Activated T-cell treated with anti-CD3 and anti-CD28 coated beads, Interleukin-2, amount 50 U/mL, for 24 hours (primary cell): ENCODE data around the gene DLGAP5.

Source experiments
- DNase-seq: peaks from one replicate; pipeline ENCODE4 v3.0.0-alpha.2; 2020
- H3K27ac Mint-ChIP-seq: 2 replicates; pipeline ENCODE4 v1.8.0; 2020; ENCODE audit warnings: mild to moderate bottlenecking, mixed read lengths
- H3K27me3 Mint-ChIP-seq: 2 replicates; pipeline ENCODE4 v1.8.0; 2020; ENCODE audit warnings: mixed read lengths
- H3K36me3 Mint-ChIP-seq: 2 replicates; pipeline ENCODE4 v1.8.0; 2020; ENCODE audit warnings: low read depth, mixed read lengths
- H3K4me1 Mint-ChIP-seq: 2 replicates; pipeline ENCODE4 v1.8.0; 2020; ENCODE audit warnings: low read depth, mixed read lengths
- H3K4me3 Mint-ChIP-seq: 2 replicates; pipeline ENCODE4 v1.8.0; 2020; ENCODE audit warnings: mild to moderate bottlenecking, moderate library complexity, mixed read lengths
- H3K9me3 Mint-ChIP-seq: 2 replicates; pipeline ENCODE4 v1.8.0; 2020; ENCODE audit warnings: mixed read lengths

Gene DLGAP5

GRCh38 chr14:55116246-55117030, 74.9 kb downstream of the DLGAP5 start:
- no peak for DNase-seq
- H3K36me3 Mint-ChIP-seq: no peaks in the 10 kb centered on the region
- no peaks in the 10 kb centered on the region for H3K9me3 Mint-ChIP-seq
- H3K4me1 Mint-ChIP-seq: no peaks in the 10 kb centered on the region
- no peaks in the 10 kb centered on the region for H3K27me3 Mint-ChIP-seq
- no peak overlapping the region for H3K4me3 Mint-ChIP-seq
- H3K27ac Mint-ChIP-seq: no peak overlapping the region

DNA sequence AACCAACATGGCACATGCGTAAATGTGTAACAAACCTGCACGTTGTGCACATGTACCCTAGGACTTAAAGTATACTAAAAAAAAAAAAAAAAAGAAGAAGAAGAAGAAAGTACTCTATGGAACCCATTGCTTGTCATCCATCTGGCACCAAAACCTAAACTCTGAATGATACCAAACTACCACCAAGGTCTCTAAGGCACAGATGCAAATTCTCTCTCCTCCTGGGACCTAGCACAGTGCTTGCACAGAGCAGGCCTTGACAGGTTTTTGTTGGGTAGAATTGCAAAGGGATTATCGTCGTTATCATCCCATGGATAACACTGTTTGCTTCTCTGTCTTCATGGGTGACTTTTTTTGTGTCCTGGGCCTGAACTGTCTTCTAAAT, 75.5 kb downstream of the DLGAP5 start:
- no peaks in the 10 kb centered on the region for H3K27me3 Mint-ChIP-seq
- no peaks in the 10 kb centered on the region for H3K36me3 Mint-ChIP-seq
- no peak for DNase-seq
- no peaks in the 10 kb centered on the region for H3K4me1 Mint-ChIP-seq
- H3K27ac Mint-ChIP-seq: no peak overlapping the region
- H3K4me3 Mint-ChIP-seq: no peak overlapping the region
- no peaks in the 10 kb centered on the region for H3K9me3 Mint-ChIP-seq

- no peak for DNase-seq
- Mint-ChIP-seq H3K27ac (no peak overlapping the region), H3K9me3 (no peaks in the 10 kb centered on the region), H3K36me3 (no peaks in the 10 kb centered on the region), H3K4me3 (no peak overlapping the region), H3K27me3 (no peaks in the 10 kb centered on the region), H3K4me1 (no peaks in the 10 kb centered on the region)
These were observed 75.9 kb downstream of the DLGAP5 start for GRCh38 chr14:55115460-55115859.

DNA sequence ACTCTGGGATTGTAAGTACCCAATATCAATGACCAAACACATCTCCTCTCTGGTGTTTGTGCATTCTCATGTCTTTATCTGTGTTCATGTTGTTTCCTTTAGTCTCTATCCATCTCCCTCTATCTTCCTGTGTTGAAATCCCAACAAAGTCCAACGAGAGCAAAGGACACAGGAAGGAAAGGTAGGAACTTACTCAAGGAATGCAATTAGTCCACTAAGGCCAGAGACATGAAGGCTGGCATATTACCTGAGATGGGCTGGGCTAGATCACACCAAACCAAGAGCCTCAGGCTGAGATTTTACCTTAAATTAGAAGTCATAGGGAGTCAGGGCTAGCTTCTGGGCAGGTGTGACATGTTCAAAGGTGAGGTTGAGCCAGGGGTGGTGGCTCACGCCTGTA, 76.7 kb downstream of the DLGAP5 start:
- H3K4me3 Mint-ChIP-seq: no peak overlapping the region
- H3K27ac Mint-ChIP-seq: no peak overlapping the region
- H3K27me3 Mint-ChIP-seq: no peaks in the 10 kb centered on the region
- no peak for DNase-seq
- H3K9me3 Mint-ChIP-seq: no peaks in the 10 kb centered on the region
- no peaks in the 10 kb centered on the region for H3K4me1 Mint-ChIP-seq
- H3K36me3 Mint-ChIP-seq: no peaks in the 10 kb centered on the region

- Mint-ChIP-seq H3K4me3 (no peak overlapping the region), H3K9me3 (no peaks in the 10 kb centered on the region), H3K27ac (no peak overlapping the region), H3K4me1 (peaks cover 15% of the 10 kb centered on the region), H3K27me3 (no peaks in the 10 kb centered on the region), H3K36me3 (no peaks in the 10 kb centered on the region)
- no peak for DNase-seq
These were observed 80.2 kb downstream of the DLGAP5 start for GRCh38 chr14:55111122-55111708.

DNA sequence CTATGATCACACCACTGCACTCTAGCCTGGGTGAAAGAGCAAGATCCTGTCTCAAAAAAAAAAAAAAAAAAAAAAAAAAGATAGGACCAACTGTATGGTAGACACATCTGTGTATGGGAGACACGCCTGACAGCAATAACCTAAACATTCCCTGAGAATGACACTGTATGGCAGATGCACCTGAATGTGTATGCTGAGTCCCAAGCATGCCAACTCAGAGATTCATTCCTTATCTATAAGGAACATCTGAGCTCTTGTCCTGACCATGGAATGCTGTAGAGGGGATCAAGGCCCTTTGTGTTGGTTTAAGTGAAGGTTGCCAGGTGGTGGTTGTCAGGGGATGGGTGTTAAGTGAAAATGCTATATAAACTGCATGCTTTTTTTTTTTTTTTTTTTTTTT, 81.5 kb downstream of the DLGAP5 start:
- H3K36me3 Mint-ChIP-seq: no peaks in the 10 kb centered on the region
- peaks cover 18% of the 10 kb centered on the region for H3K4me1 Mint-ChIP-seq
- no peaks in the 10 kb centered on the region for H3K9me3 Mint-ChIP-seq
- no peaks in the 10 kb centered on the region for H3K27me3 Mint-ChIP-seq
- no peak for DNase-seq
- no peak overlapping the region for H3K4me3 Mint-ChIP-seq
- H3K27ac Mint-ChIP-seq: no peak overlapping the region

- H3K4me1 Mint-ChIP-seq: peaks cover 34% of the 10 kb centered on the region
- no peak overlapping the region for H3K4me3 Mint-ChIP-seq
- H3K27me3 Mint-ChIP-seq: no peaks in the 10 kb centered on the region
- peaks cover 5% of the 10 kb centered on the region for H3K36me3 Mint-ChIP-seq
- DNase-seq: peak; percentile 58
- peaks cover 7% of the 10 kb centered on the region for H3K9me3 Mint-ChIP-seq
- peak overlapping the region; percentile 86 for H3K27ac Mint-ChIP-seq
These were observed 83.4 kb downstream of the DLGAP5 start for GRCh38 chr14:55107766-55108554.

GRCh38 chr14:55105991-55106390, 85.4 kb downstream of the DLGAP5 start:
- H3K9me3 Mint-ChIP-seq: peaks cover 7% of the 10 kb centered on the region
- H3K36me3 Mint-ChIP-seq: peaks cover 5% of the 10 kb centered on the region
- H3K27ac Mint-ChIP-seq: no peak overlapping the region
- no peaks in the 10 kb centered on the region for H3K27me3 Mint-ChIP-seq
- no peak for DNase-seq
- H3K4me3 Mint-ChIP-seq: no peak overlapping the region
- peaks cover 47% of the 10 kb centered on the region for H3K4me1 Mint-ChIP-seq

- H3K4me3 Mint-ChIP-seq: no peak overlapping the region
- peaks cover 57% of the 10 kb centered on the region for H3K4me1 Mint-ChIP-seq
- no peaks in the 10 kb centered on the region for H3K27me3 Mint-ChIP-seq
- peaks cover 7% of the 10 kb centered on the region for H3K9me3 Mint-ChIP-seq
- H3K27ac Mint-ChIP-seq: peak overlapping the region; percentile 96
- DNase-seq: no peak
- H3K36me3 Mint-ChIP-seq: peaks cover 5% of the 10 kb centered on the region
These were observed 87.1 kb downstream of the DLGAP5 start for GRCh38 chr14:55103971-55104954.

DNA sequence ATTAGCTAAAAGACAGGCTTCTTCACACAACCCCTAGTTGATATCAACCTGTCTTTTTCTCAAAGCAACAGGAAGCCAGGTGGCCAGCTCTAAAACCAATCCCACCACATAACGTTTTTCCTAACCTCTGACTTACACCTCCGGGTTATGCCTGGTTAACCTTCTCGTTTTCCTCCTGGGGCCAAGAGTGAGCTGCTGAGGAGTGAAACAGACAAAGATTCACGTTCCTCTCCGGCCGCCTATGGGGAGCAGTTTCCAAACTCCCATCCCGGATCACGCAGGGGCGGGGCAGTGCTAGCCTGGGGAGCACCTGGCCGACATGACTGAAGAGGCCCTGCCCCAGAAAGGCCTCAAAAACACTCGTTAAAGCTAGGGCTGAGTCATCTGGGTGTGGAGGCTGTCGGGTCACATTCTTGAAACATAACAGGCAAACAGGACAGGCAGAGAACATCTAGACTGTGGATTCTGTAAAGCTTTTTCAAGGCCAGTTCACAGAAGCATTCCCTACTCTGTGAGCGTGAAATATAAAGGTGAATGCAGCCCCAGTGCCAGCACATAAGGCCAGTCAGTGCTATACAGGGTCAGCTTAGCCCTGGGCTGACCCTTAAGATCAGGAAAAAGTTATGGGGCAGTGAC, 88.3 kb downstream of the DLGAP5 start:
- DNase-seq: peak; percentile 71
- Mint-ChIP-seq H3K36me3 (peaks cover 5% of the 10 kb centered on the region), H3K9me3 (peaks cover 7% of the 10 kb centered on the region), H3K27me3 (no peaks in the 10 kb centered on the region), H3K27ac (peak overlapping the region; percentile 96), H3K4me1 (peaks cover 59% of the 10 kb centered on the region), H3K4me3 (peak overlapping the region; percentile 66)

DNA sequence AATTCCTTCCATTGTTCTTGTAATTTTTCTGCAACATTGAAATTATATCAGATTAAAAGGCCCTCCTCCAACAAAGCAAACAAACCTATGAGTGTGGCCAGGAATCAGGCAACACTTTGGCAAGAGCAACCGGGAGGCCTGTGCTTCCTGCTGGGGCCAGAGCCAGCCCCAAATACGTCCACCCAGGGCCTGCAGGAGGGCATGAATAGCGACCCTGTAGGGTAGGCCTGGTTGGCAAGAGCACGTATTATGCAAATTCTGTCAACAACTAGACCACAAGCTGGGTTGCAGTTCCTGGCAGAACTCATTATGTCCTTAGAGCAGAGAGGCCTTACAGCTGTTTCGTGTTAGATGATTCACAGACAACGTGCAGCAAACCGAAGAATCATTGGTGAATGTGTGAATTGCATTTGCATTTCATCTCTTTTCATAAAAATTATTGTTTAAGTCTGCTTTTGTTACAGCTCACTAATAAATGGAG, 89.2 kb downstream of the DLGAP5 start:
- peak; percentile 49 for DNase-seq
- Mint-ChIP-seq H3K4me1 (peaks cover 60% of the 10 kb centered on the region), H3K36me3 (peaks cover 5% of the 10 kb centered on the region), H3K4me3 (peak overlapping the region; percentile 66), H3K27ac (peak overlapping the region; percentile 96), H3K27me3 (no peaks in the 10 kb centered on the region), H3K9me3 (peaks cover 7% of the 10 kb centered on the region)

DNA sequence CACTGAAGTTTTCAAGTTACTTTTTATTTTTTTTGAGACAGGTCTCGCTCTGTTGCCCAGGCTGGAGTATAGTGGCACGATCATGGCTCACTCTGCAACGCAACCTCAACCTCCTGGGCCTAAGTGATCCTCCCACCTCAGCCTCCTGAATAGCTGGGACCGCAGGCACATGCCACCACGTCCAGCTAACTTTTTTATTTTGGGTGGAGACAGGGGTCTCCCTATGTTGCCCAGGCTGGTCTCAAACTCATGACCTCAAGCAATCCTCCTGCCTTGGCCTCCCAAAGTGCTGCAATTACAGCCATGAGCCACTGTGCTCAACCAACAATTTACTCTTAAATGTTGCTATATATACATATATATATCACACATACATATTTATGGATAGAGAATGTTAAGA, 89.7 kb downstream of the DLGAP5 start:
- no peak for DNase-seq
- Mint-ChIP-seq H3K9me3 (peaks cover 7% of the 10 kb centered on the region), H3K27ac (no peak overlapping the region), H3K4me1 (peaks cover 65% of the 10 kb centered on the region), H3K27me3 (no peaks in the 10 kb centered on the region), H3K36me3 (peaks cover 5% of the 10 kb centered on the region), H3K4me3 (no peak overlapping the region)

DNA sequence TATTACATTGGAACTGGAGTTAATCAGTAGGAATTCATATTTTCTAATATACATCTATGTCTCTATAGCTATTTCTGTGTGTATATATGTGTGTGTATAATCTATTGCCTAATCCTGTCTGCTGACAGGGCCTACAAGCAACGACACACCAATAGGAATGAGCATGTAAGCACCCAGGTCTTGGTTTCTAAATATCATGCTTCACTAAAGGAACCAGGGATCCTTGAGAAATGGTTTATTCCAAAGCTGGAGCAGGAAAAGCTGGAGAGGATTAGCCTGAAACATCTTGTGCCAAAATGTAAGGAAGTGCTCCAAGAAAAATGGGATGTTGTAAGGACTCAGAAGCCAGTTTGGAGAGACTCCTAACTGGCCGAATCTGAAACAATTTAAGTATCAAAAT, 91.6 kb downstream of the DLGAP5 start:
- H3K9me3 Mint-ChIP-seq: peaks cover 7% of the 10 kb centered on the region
- DNase-seq: no peak
- H3K27me3 Mint-ChIP-seq: no peaks in the 10 kb centered on the region
- H3K4me1 Mint-ChIP-seq: peaks cover 63% of the 10 kb centered on the region
- no peak overlapping the region for H3K27ac Mint-ChIP-seq
- H3K4me3 Mint-ChIP-seq: no peak overlapping the region
- H3K36me3 Mint-ChIP-seq: peaks cover 5% of the 10 kb centered on the region

GRCh38 chr14:55098561-55098898, 92.9 kb downstream of the DLGAP5 start:
- peak overlapping the region; percentile 47 for H3K4me3 Mint-ChIP-seq
- no peak for DNase-seq
- no peaks in the 10 kb centered on the region for H3K27me3 Mint-ChIP-seq
- peak overlapping the region; percentile 97 for H3K27ac Mint-ChIP-seq
- H3K9me3 Mint-ChIP-seq: no peaks in the 10 kb centered on the region
- peaks cover 53% of the 10 kb centered on the region for H3K4me1 Mint-ChIP-seq
- H3K36me3 Mint-ChIP-seq: no peaks in the 10 kb centered on the region
